ENCODE results near the gene DDX10.

DDX10 gene

DNA sequence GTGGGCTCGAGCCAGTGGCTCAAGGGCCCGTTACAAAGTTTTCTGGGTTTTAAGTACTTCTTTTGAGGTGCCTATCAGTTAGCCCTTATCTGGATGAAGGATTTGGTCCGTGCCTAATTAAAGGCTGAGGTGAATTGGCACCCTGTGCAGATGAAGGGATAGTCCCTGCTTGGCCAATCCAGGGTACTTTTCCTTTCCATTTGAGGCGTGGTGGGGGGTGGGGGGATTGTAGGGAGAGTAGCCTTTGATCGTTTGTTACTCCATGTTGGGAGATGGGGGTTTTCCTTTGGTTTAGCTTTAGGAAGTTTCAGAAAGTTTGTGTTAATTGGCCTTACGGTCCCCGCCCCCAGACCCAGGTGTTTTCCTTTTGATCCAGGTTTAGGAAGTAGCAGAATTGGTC lies 170.8 kb downstream of the DDX10 start:
- Histone ChIP-seq H3K4me1 (ENCODE audit: insufficient read depth, low read length) (no peaks in the 10 kb centered on the region), H2AFZ (ENCODE audit: low read depth, low read length) (no peak overlapping the region), H3K9me3 (ENCODE audit: low read length) (no peaks in the 10 kb centered on the region), H3K4me3 (ENCODE audit: low read length) (no peak overlapping the region), H3K36me3 (ENCODE audit: insufficient read depth, low read length) (peaks cover 6% of the 10 kb centered on the region), H3K27me3 (ENCODE audit: insufficient read depth, low read length) (no peaks in the 10 kb centered on the region)

DNA sequence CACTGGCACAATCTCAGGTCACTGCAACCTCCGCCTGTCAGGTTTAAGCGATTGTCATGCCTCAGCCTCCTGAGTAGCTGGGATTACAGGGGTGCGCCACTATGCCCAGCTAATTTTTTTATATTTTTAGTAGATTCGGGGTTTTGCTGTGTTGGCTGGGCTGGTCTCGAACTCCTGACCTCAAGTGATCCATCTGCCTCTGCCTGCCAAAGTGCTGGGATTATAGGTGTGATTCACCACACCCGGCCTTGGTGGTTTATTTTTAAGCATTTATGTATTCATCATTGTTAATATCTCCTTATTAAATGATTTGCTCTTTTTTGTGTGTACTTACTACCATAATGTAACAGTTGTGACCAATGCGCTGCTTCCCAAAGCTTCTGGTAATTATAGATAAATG lies 171.7 kb downstream of the DDX10 start:
- H3K4me3 ChIP-seq (ENCODE audit: low read length), result no peak overlapping the region
- peaks cover 6% of the 10 kb centered on the region for H3K36me3 ChIP-seq (ENCODE audit: insufficient read depth, low read length)
- no peaks in the 10 kb centered on the region for H3K4me1 ChIP-seq (ENCODE audit: insufficient read depth, low read length)
- H3K27me3 ChIP-seq (ENCODE audit: insufficient read depth, low read length), result no peaks in the 10 kb centered on the region
- H2AFZ ChIP-seq (ENCODE audit: low read depth, low read length), result no peak overlapping the region
- H3K9me3 ChIP-seq (ENCODE audit: low read length), result no peaks in the 10 kb centered on the region

DNA sequence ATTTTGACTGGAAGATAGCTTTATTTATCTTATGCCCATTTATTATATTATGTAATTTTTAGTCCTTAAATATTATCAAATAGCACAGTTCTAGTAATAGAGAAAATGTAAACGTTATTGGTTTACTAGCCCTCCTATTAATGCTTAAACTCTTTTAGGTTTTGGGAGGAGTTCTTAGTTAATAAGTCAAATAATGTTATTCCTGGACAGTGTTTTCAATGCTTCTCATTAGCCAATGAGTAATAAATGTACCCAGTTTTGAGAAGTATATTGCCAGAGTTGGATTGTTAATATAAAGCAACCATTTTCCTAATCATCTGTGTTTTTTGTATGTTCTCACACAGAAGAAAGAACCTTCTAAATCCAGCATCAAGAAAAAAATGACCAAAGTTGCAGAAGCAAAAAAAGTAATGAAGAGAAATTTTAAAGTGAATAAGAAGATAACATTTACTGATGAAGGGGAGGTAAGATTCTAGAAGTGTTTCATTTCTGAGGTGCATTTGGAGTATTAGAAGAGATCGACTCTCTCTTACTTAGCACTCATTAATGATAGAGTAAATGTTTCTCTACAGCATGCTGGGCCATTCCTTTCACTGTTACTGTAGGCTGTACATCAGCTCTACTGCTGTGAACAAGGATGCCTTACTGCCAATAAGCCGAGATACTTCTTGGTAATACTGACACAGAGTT lies 173.4 kb downstream of the DDX10 start:
- no peaks in the 10 kb centered on the region for H3K9me3 ChIP-seq (ENCODE audit: low read length)
- no peak overlapping the region for H2AFZ ChIP-seq (ENCODE audit: low read depth, low read length)
- no peak overlapping the region for H3K4me3 ChIP-seq (ENCODE audit: low read length)

DNA sequence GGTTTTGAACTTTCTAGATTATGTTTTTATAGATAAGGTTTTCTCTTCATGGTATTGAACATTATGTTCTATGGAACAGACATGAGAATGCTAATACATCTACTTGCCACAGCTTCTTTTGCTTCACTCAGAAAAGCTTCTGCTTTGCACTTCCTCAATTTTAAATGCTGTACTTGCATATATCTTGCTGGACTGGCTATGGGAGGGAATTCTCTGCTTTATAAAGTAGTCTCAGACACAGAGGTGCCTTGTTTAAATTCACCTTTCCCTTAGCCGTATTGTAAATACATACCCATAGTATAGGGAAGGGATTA lies 173.9 kb downstream of the DDX10 start:
- Histone ChIP-seq H3K4me3 (ENCODE audit: low read length) (no peak overlapping the region), H3K27me3 (ENCODE audit: insufficient read depth, low read length) (no peaks in the 10 kb centered on the region), H3K9me3 (ENCODE audit: low read length) (no peaks in the 10 kb centered on the region), H3K4me1 (ENCODE audit: insufficient read depth, low read length) (no peaks in the 10 kb centered on the region), H3K36me3 (ENCODE audit: insufficient read depth, low read length) (peaks cover 6% of the 10 kb centered on the region), H2AFZ (ENCODE audit: low read depth, low read length) (no peak overlapping the region)

More for the DNA sequence above, 173.4 kb downstream of the DDX10 start:
- no peaks in the 10 kb centered on the region for H3K27me3 ChIP-seq (ENCODE audit: insufficient read depth, low read length)
- no peaks in the 10 kb centered on the region for H3K4me1 ChIP-seq (ENCODE audit: insufficient read depth, low read length)
- peaks cover 6% of the 10 kb centered on the region for H3K36me3 ChIP-seq (ENCODE audit: insufficient read depth, low read length)

DNA sequence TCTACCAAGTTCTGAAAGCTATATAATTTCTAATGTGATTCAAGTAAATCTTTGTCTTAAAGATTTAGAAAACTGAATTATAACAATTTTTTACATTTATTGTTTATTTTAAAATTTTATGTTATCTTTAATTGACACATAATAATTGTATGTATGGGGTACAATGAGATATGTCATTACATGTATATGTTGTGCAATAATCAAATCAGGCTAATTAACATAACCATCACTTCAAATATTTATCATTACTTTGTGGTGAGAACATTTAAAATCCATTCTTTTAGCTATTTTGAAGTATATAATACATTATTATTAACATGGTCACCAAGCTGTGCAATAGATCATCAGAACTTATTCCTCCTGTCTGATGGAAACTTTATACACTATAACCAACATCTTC lies 181.1 kb downstream of the DDX10 start:
- H3K36me3 ChIP-seq (ENCODE audit: insufficient read depth, low read length), result no peaks in the 10 kb centered on the region
- no peaks in the 10 kb centered on the region for H3K4me1 ChIP-seq (ENCODE audit: insufficient read depth, low read length)
- H3K4me3 ChIP-seq (ENCODE audit: low read length), result no peak overlapping the region
- no peak overlapping the region for H2AFZ ChIP-seq (ENCODE audit: low read depth, low read length)
- no peaks in the 10 kb centered on the region for H3K9me3 ChIP-seq (ENCODE audit: low read length)
- H3K27me3 ChIP-seq (ENCODE audit: insufficient read depth, low read length), result no peaks in the 10 kb centered on the region

DNA sequence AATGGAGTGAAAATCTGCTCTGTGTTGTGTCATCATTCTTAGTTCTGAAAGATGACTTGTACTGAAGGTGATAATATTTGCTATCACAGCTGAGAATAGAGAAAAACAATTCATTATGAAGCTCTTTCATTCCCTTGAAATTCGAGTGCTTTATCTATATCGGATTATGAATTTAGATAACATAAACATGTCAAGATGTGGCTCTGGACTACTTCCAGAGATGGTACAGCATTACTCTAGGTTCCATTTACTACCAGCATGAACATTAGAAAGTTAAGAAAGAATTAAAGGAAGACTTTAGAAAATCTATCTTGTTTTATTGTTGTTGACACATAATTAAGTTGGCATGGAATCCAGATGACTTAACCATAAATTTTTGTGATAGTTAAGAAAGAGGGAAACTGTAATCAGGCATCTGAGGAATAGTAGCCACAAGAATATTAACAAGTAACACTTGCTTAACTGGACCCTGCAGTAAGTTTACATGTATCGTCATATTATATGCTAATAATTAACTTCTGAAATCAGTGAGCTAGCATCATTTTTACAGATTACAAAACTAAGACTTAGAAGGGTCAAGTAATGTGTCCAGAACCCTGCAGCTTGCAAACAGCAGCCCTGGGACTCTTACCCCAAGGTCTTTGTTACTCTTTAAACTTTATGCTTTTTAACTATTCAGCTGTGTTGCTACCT lies 182.6 kb downstream of the DDX10 start:
- Histone ChIP-seq H3K9me3 (ENCODE audit: low read length) (no peaks in the 10 kb centered on the region), H3K36me3 (ENCODE audit: insufficient read depth, low read length) (no peaks in the 10 kb centered on the region), H2AFZ (ENCODE audit: low read depth, low read length) (no peak overlapping the region), H3K4me1 (ENCODE audit: insufficient read depth, low read length) (no peaks in the 10 kb centered on the region), H3K27me3 (ENCODE audit: insufficient read depth, low read length) (no peaks in the 10 kb centered on the region), H3K4me3 (ENCODE audit: low read length) (no peak overlapping the region)

DNA sequence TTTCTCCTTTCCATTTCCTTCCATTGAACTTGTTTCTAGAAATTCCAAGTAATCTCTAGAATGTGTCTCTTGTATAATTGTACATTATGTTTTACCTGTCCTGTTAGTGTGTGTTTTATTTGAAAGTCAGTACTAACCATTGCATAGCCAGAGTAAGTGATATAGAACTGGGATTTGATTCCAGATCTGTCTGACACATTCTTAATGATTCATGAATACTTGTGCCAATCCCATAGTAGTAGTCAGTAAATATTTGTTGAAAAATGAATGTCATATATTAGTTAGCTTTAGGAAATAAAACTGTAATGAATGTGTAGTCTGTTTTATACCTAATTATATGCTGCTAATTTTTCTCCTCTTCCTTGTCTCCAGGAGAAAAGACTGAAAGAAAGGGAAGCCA lies 186.9 kb downstream of the DDX10 start:
- Histone ChIP-seq H3K36me3 (ENCODE audit: insufficient read depth, low read length) (no peaks in the 10 kb centered on the region), H3K4me3 (ENCODE audit: low read length) (no peak overlapping the region), H3K9me3 (ENCODE audit: low read length) (no peaks in the 10 kb centered on the region), H2AFZ (ENCODE audit: low read depth, low read length) (no peak overlapping the region), H3K4me1 (ENCODE audit: insufficient read depth, low read length) (peaks cover 4% of the 10 kb centered on the region), H3K27me3 (ENCODE audit: insufficient read depth, low read length) (no peaks in the 10 kb centered on the region)

DNA sequence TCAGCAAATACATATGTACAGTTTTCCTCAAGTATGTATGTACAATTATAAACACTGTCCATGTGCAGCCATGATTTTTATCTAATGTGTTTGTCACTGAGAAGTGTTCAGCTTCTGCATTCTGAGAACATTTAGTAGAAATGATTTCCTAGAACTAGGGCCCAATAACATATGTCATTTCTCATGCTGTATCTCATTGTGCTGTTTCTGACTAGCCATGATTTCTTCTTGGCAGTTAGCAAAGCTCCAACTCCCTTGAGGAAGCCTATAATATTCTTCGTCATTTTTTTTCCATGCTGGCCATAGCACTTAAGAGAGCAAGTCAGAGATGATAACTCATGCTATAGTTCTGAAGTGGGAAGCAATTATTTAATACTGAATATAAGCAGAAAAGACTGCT lies 187.8 kb downstream of the DDX10 start:
- Histone ChIP-seq H2AFZ (ENCODE audit: low read depth, low read length) (no peak overlapping the region), H3K9me3 (ENCODE audit: low read length) (no peaks in the 10 kb centered on the region), H3K4me3 (ENCODE audit: low read length) (no peak overlapping the region), H3K4me1 (ENCODE audit: insufficient read depth, low read length) (peaks cover 4% of the 10 kb centered on the region), H3K36me3 (ENCODE audit: insufficient read depth, low read length) (no peaks in the 10 kb centered on the region), H3K27me3 (ENCODE audit: insufficient read depth, low read length) (no peaks in the 10 kb centered on the region)

DNA sequence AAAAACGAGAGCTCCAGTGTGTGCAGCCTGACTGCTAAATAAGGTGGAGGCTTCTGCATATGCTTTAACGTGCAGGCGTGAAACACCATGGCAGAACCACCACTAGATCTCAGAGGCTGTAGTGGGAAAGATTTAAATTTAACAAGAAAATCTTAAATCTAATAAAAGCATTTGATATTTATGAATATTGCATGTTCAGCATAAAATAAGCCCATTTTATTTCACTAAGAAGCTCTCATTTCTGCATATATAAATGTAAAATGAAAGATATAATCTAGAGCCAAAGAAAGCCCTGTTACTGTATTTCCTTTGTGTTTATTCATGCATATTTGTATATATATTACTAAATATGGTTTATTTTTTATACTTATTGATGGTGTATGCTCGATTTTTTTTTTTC lies 188.3 kb downstream of the DDX10 start:
- H2AFZ ChIP-seq (ENCODE audit: low read depth, low read length), result no peak overlapping the region
- no peaks in the 10 kb centered on the region for H3K9me3 ChIP-seq (ENCODE audit: low read length)
- H3K27me3 ChIP-seq (ENCODE audit: insufficient read depth, low read length), result no peaks in the 10 kb centered on the region
- H3K4me3 ChIP-seq (ENCODE audit: low read length), result no peak overlapping the region
- peaks cover 4% of the 10 kb centered on the region for H3K4me1 ChIP-seq (ENCODE audit: insufficient read depth, low read length)
- H3K36me3 ChIP-seq (ENCODE audit: insufficient read depth, low read length), result no peaks in the 10 kb centered on the region

DNA sequence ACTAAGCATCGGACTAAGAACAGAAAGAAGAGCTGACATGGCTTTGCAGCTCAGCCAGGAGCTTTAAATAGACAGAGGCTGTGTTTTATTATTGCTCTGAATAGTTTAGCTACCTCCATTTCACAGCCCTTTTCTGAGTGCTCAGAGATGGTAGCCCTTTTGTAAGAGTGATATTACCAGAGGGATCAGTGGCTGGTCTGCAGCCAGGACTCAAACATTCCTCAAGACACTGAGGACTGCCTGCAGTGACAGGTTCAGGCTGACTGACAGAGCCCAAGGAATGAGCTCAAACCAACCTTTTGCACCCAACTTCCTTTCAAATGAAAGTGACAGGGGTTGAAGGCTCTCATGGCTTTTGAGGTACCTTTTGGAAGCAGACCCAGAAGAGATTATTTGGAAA lies 189.0 kb downstream of the DDX10 start:
- Histone ChIP-seq H2AFZ (ENCODE audit: low read depth, low read length) (no peak overlapping the region), H3K27me3 (ENCODE audit: insufficient read depth, low read length) (no peaks in the 10 kb centered on the region), H3K36me3 (ENCODE audit: insufficient read depth, low read length) (no peaks in the 10 kb centered on the region), H3K4me1 (ENCODE audit: insufficient read depth, low read length) (peaks cover 4% of the 10 kb centered on the region), H3K4me3 (ENCODE audit: low read length) (no peak overlapping the region), H3K9me3 (ENCODE audit: low read length) (no peaks in the 10 kb centered on the region)

DNA sequence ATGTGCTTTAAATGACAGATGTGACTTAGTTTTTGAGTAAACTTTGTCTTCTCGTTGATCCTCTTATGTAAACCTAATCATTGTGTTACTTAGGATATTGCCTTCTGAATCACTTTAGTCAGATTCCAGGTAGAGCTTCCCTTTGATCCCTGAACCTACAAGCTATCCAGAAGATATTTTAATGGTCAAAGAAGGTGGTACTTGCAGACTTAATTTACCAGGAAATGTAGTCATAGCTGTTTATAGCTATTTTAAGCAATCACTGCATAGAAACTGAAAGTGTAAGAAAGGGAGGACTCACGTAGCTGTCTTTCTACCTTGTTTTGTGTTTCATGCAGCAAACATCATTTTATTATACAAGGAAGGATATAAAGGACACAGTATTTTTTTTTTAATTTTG lies 189.5 kb downstream of the DDX10 start:
- Histone ChIP-seq H3K27me3 (ENCODE audit: insufficient read depth, low read length) (no peaks in the 10 kb centered on the region), H3K9me3 (ENCODE audit: low read length) (no peaks in the 10 kb centered on the region), H3K4me1 (ENCODE audit: insufficient read depth, low read length) (peaks cover 4% of the 10 kb centered on the region), H3K36me3 (ENCODE audit: insufficient read depth, low read length) (no peaks in the 10 kb centered on the region), H3K4me3 (ENCODE audit: low read length) (no peak overlapping the region), H2AFZ (ENCODE audit: low read depth, low read length) (no peak overlapping the region)

DNA sequence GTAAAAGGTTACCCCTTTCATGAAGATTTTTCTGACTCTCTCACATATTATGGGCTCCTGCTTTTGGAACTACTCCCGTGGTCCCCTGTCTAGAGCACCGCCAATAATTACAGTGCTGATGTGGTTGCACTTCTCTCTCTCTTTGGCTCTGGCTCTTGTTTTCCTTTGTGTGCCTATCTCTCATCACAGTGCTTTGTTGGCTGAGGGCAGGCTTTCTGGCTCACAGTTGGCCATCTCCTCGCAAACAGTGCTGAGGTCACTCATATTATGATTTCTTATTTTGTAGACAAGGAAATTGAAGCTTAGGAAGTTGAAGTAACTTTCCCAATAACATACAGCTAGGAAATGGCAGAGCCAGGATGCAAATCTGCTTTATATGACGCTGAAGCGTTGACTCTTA lies 192.5 kb downstream of the DDX10 start:
- Histone ChIP-seq H3K36me3 (ENCODE audit: insufficient read depth, low read length) (no peaks in the 10 kb centered on the region), H3K9me3 (ENCODE audit: low read length) (no peaks in the 10 kb centered on the region), H2AFZ (ENCODE audit: low read depth, low read length) (no peak overlapping the region), H3K27me3 (ENCODE audit: insufficient read depth, low read length) (no peaks in the 10 kb centered on the region), H3K4me3 (ENCODE audit: low read length) (no peak overlapping the region), H3K4me1 (ENCODE audit: insufficient read depth, low read length) (peaks cover 4% of the 10 kb centered on the region)

DNA sequence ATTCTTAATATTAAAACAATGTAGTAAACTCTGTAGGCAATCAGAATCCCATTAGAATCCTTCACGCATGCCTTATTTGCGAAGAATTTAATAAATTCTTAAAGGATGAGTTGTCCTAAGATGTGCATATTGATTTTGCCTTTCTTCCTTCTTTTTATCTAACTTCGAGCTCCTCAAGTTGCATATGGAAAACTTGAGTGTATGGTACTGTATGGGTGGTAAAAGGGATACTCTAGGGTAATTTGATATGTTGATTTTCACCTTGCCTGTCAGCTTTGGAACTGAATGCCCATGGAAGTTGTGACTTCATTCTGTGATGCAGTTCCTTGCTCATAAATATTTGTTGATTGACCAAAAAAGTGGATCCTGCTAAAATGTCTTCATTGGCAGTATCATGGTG lies 193.8 kb downstream of the DDX10 start:
- H2AFZ ChIP-seq (ENCODE audit: low read depth, low read length), result no peak overlapping the region
- H3K9me3 ChIP-seq (ENCODE audit: low read length), result no peaks in the 10 kb centered on the region
- H3K4me1 ChIP-seq (ENCODE audit: insufficient read depth, low read length), result peaks cover 2% of the 10 kb centered on the region
- H3K4me3 ChIP-seq (ENCODE audit: low read length), result no peak overlapping the region
- H3K36me3 ChIP-seq (ENCODE audit: insufficient read depth, low read length), result no peaks in the 10 kb centered on the region
- no peaks in the 10 kb centered on the region for H3K27me3 ChIP-seq (ENCODE audit: insufficient read depth, low read length)

DNA sequence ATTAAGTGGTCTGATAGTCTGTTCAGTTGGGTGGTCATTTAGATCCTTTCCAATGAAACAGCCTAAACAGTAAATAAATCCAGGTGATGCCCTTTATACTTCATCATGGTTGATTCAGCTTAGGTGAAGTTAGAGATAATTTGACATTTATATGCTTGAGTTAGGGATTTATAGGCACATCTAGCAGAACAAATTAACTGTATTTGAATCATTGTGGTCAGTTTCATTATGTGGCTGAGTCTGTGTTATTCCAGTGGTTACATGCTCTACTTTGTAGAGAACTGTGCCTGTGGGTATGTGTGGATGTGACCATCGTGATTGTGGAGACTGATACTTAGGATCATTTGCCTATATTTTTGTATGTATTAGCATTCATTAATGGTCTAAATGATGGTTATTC lies 194.6 kb downstream of the DDX10 start:
- H2AFZ ChIP-seq (ENCODE audit: low read depth, low read length), result no peak overlapping the region
- no peaks in the 10 kb centered on the region for H3K27me3 ChIP-seq (ENCODE audit: insufficient read depth, low read length)
- H3K4me3 ChIP-seq (ENCODE audit: low read length), result no peak overlapping the region
- H3K4me1 ChIP-seq (ENCODE audit: insufficient read depth, low read length), result no peaks in the 10 kb centered on the region
- H3K9me3 ChIP-seq (ENCODE audit: low read length), result no peaks in the 10 kb centered on the region
- no peaks in the 10 kb centered on the region for H3K36me3 ChIP-seq (ENCODE audit: insufficient read depth, low read length)

All from neuron (in vitro differentiated cells).